Measurements from ENCODE around the gene WWC1.

DNA sequence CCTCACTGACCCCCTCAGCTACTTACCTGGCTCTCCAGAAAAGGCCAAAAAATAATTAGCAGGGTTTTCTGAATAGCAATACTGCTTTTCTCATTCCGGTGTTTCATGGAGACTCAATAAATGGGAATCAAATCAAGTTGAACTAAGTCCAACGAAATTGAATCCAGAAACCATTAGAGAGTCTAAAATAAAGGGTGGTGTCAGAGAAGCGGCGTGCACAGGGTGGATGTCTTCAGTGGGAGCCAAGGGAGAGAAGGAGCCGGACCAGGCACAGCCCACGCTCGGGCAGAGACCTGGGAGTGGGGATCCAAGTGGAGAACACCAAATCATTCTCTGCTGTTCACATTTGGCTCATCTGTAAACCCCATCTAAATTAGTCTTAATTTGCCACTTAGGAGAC, 40.2 kb upstream of the WWC1 start:
- TF ChIP-seq CTCF (IDR thresholded peaks at IDR 0.05; ENCODE audit: insufficient read depth, low read depth, low read length) (no peak), EZH2 (IDR thresholded peaks at IDR 0.05; ENCODE audit: insufficient read depth, low read length) (no peak)
